H1 (cell line): Measurements from ENCODE around the gene MAIP1. TPM values are rescaled to one million over a fixed set of nuclear protein-coding genes. Genes with fewer than 3 reads are reported as not detected.

ENCODE experiments used
- CTCF ChIA-PET: fragments of 300-600 bp; sonication (Branson Sonifier 250); formaldehyde crosslinking; loops from one replicate; lab custom pipeline; 2021; ENCODE audit not compliant: partially characterized antibody; lab: Charles Lee
- POLR2A ChIA-PET: fragments of 300-600 bp; sonication (Branson Sonifier 250); formaldehyde crosslinking; loops from one replicate; lab custom pipeline; 2021; ENCODE audit warnings: inconsistent platforms; ENCODE audit not compliant: partially characterized antibody; lab: Charles Lee
- DNase-seq, 2 experiments: peaks; one replicate each; pipeline versions ENCODE4 v3.0.0 to v3.0.0-alpha.2; 2010 to 2022; ENCODE audit warnings: low spot score in 2 of 2, low read depth in 1 of 2, mixed read lengths in 1 of 2
- FAIRE-seq: peaks from 2 replicates; lab custom pipeline; 2011; peaks lifted over from hg19 to GRCh38; lab: Jason Lieb, UNC
- H2AFZ ChIP-seq: 2 replicates; pipeline ENCODE4 v1.8.1; 2012; ENCODE audit warnings: low read length, inconsistent platforms
- H2AK5ac ChIP-seq: 2 replicates; pipeline ENCODE4 v1.6.1; 2013; ENCODE audit warnings: low read depth, low read length
- H2BK120ac ChIP-seq: replicated peaks from 2 replicates; pipeline ENCODE3; 2013; ENCODE audit warnings: low read depth, low read length, inconsistent platforms
- H2BK12ac ChIP-seq: 2 replicates; pipeline ENCODE4 v1.6.1; 2013; ENCODE audit warnings: low read depth, low read length
- H2BK15ac ChIP-seq: 2 replicates; pipeline ENCODE4 v1.6.1; 2013; ENCODE audit warnings: low read length
- H2BK20ac ChIP-seq: 2 replicates; pipeline ENCODE4 v1.6.1; 2013; ENCODE audit warnings: low read length
- H2BK5ac ChIP-seq: 2 replicates; pipeline ENCODE4 v1.6.1; 2013; ENCODE audit warnings: low read depth, low read length
- H3K14ac ChIP-seq: 2 replicates; pipeline ENCODE4 v1.6.1; 2013; ENCODE audit warnings: inconsistent platforms; ENCODE audit not compliant: insufficient read length
- H3K18ac ChIP-seq: 2 replicates; pipeline ENCODE4 v1.6.1; 2013; ENCODE audit warnings: low read length; ENCODE audit errors: extremely low read depth
- H3K23ac ChIP-seq: 2 replicates; pipeline ENCODE4 v1.6.1; 2013; ENCODE audit warnings: inconsistent platforms; ENCODE audit not compliant: insufficient read length
- H3K23me2 ChIP-seq: 2 replicates; pipeline ENCODE4 v1.6.1; 2013; ENCODE audit warnings: low read depth, low read length
- H3K27ac ChIP-seq: 2 replicates; pipeline ENCODE4 v1.6.1; 2011; ENCODE audit warnings: low read depth, low read length, inconsistent platforms
- H3K27me3 ChIP-seq, 4 experiments: replicated peaks in 1 of 4; 1 replicate in 1 of 4; 2 replicates in 3 of 4; pipeline versions ENCODE4 v1.6.1 to v1.8.1; 2011 to 2013; ENCODE audit warnings: low read length in 3 of 4, mild to moderate bottlenecking in 3 of 4, inconsistent platforms in 2 of 4, mixed read lengths in 2 of 4, moderate library complexity in 1 of 4; ENCODE audit not compliant: control insufficient read depth in 3 of 4, insufficient read depth in 3 of 4; ENCODE audit errors: extremely low read depth in 1 of 4
- H3K36me3 ChIP-seq, 4 experiments: 2 replicates each; pipeline versions ENCODE4 v1.6.1 to v1.8.1; 2011 to 2013; ENCODE audit warnings: mild to moderate bottlenecking in 4 of 4, low read length in 3 of 4, moderate library complexity in 2 of 4, control low read depth in 1 of 4, inconsistent platforms in 1 of 4; ENCODE audit not compliant: insufficient read depth in 4 of 4, control insufficient read depth in 2 of 4
- H3K4ac ChIP-seq: replicated peaks from 2 replicates; pipeline ENCODE3; 2013; ENCODE audit warnings: low read length, low read depth, mixed read lengths, inconsistent platforms; ENCODE audit not compliant: insufficient read length
- H3K4me1 ChIP-seq, 4 experiments: replicated peaks in 1 of 4; 1 replicate in 1 of 4; 2 replicates in 3 of 4; pipeline versions ENCODE4 v1.6.1 to v1.8.1; 2011 to 2013; ENCODE audit warnings: low read length in 3 of 4, inconsistent platforms in 2 of 4, mixed read lengths in 1 of 4; ENCODE audit not compliant: insufficient read depth in 4 of 4, control insufficient read depth in 3 of 4
- H3K4me2 ChIP-seq, 2 experiments: 2 replicates each; pipeline versions ENCODE4 v1.6.1 to v1.8.1; 2011 to 2013; ENCODE audit warnings: low read depth in 2 of 2, low read length in 2 of 2, control low read depth in 1 of 2, inconsistent platforms in 1 of 2, mild to moderate bottlenecking in 1 of 2; ENCODE audit not compliant: insufficient read depth in 1 of 2
- H3K4me3 ChIP-seq, 4 experiments: fragments of 200-600, 300-600 bp in 1 of 4; sonication (generic), shearing (Covaris generic), sonication (Bioruptor Twin) in 1 of 4; 2 replicates each; pipeline versions ENCODE4 v1.5.1 to v1.8.1; 2011 to 2016; ENCODE audit warnings: low read length in 4 of 4, low read depth in 3 of 4, control low read depth in 2 of 4, inconsistent platforms in 2 of 4, mild to moderate bottlenecking in 2 of 4, mixed read lengths in 1 of 4, moderate library complexity in 1 of 4; ENCODE audit not compliant: insufficient read depth in 2 of 4; ENCODE audit errors: extremely low read depth in 1 of 4
- H3K56ac ChIP-seq: replicated peaks from 2 replicates; pipeline ENCODE3; 2013; ENCODE audit warnings: low read depth, mild to moderate bottlenecking, mixed read lengths, low read length, inconsistent platforms; ENCODE audit not compliant: insufficient read length
- H3K79me1 ChIP-seq: 2 replicates; pipeline ENCODE4 v1.6.1; 2013; ENCODE audit warnings: low read depth, low read length, control low read depth
- H3K79me2 ChIP-seq, 2 experiments: 2 replicates each; pipeline versions ENCODE4 v1.6.1 to v1.8.1; 2012 to 2013; ENCODE audit warnings: low read length in 2 of 2, mild to moderate bottlenecking in 2 of 2, inconsistent platforms in 1 of 2; ENCODE audit not compliant: insufficient read depth in 2 of 2, control insufficient read depth in 1 of 2
- H3K9ac ChIP-seq, 4 experiments: replicated peaks in 1 of 4; 1 replicate in 1 of 4; 2 replicates in 3 of 4; pipeline versions ENCODE4 v1.6.1 to v1.8.1; 2011 to 2013; ENCODE audit warnings: low read depth in 3 of 4, low read length in 3 of 4, control low read depth in 2 of 4, mild to moderate bottlenecking in 2 of 4, moderate library complexity in 2 of 4, inconsistent platforms in 1 of 4; ENCODE audit errors: extremely low read depth in 1 of 4
- H3K9me3 ChIP-seq, 2 experiments: 2 replicates each; pipeline versions ENCODE4 v1.6.1 to v1.8.1; 2012 to 2013; ENCODE audit warnings: mild to moderate bottlenecking in 2 of 2, moderate library complexity in 2 of 2, control low read depth in 1 of 2, inconsistent platforms in 1 of 2, low read depth in 1 of 2, low read length in 1 of 2, mixed read lengths in 1 of 2; ENCODE audit not compliant: insufficient read depth in 2 of 2
- H4K20me1 ChIP-seq, 2 experiments: replicated peaks in 1 of 2; 2 replicates each; pipeline versions ENCODE3 to v1.8.1; 2011 to 2013; ENCODE audit warnings: inconsistent platforms in 2 of 2, low read length in 2 of 2, mild to moderate bottlenecking in 1 of 2; ENCODE audit not compliant: insufficient read depth in 2 of 2, control insufficient read depth in 1 of 2
- H4K5ac ChIP-seq: 2 replicates; pipeline ENCODE4 v1.6.1; 2013; ENCODE audit warnings: low read length, low read depth, mixed read lengths, inconsistent platforms; ENCODE audit not compliant: insufficient read length
- H4K8ac ChIP-seq: 2 replicates; pipeline ENCODE4 v1.8.0; 2013; ENCODE audit warnings: mild to moderate bottlenecking, moderate library complexity, low read length, inconsistent platforms; ENCODE audit not compliant: insufficient read depth; ENCODE audit errors: extremely low read depth
- H4K91ac ChIP-seq: replicated peaks from 2 replicates; pipeline ENCODE3; 2013; ENCODE audit warnings: low read length, mixed read lengths, inconsistent platforms; ENCODE audit not compliant: insufficient read length
- CREB1 ChIP-seq: IDR thresholded peaks from 2 replicates; pipeline ENCODE4 v1.6.1; 2012; ENCODE audit warnings: inconsistent platforms
- CTBP2 ChIP-seq: IDR thresholded peaks from 2 replicates; pipeline ENCODE4 v1.7.0; 2011; ENCODE audit warnings: borderline replicate concordance, mild to moderate bottlenecking, moderate library complexity, mixed read lengths, low read length; ENCODE audit not compliant: insufficient read depth, insufficient read length
- GABPA ChIP-seq: IDR thresholded peaks from 2 replicates; pipeline ENCODE4 v1.6.1; 2011; ENCODE audit warnings: mild to moderate bottlenecking, low read length, moderate library complexity, borderline replicate concordance; ENCODE audit not compliant: insufficient read depth
- GTF2F1 ChIP-seq: IDR thresholded peaks from 2 replicates; pipeline ENCODE4 v1.6.1; 2012; ENCODE audit warnings: low read depth, low read length, improper control_type of control experiment, borderline replicate concordance
- JUN ChIP-seq: IDR thresholded peaks from 2 replicates; pipeline ENCODE4 v1.6.1; 2011; ENCODE audit warnings: low read depth, mild to moderate bottlenecking, improper control_type of control experiment, low read length
- MAFK ChIP-seq: IDR thresholded peaks from 2 replicates; pipeline ENCODE4 v1.6.1; 2012; ENCODE audit warnings: low read depth, mild to moderate bottlenecking, improper control_type of control experiment, low read length
- POLR2A ChIP-seq, 2 experiments: IDR thresholded peaks; 1 replicate in 1 of 2; 2 replicates in 1 of 2; pipeline ENCODE4 v1.6.1; 2011; ENCODE audit warnings: low read depth in 2 of 2, low read length in 2 of 2, mild to moderate bottlenecking in 2 of 2; ENCODE audit errors: control extremely low read depth in 1 of 2
- RAD21 ChIP-seq, 2 experiments: IDR thresholded peaks in 1 of 2; conservative IDR thresholded peaks in 1 of 2; 2 replicates each; pipeline ENCODE4 v1.6.1; 2011; ENCODE audit warnings: low read depth in 2 of 2, low read length in 2 of 2, improper control_type of control experiment in 1 of 2, inconsistent platforms in 1 of 2, mild to moderate bottlenecking in 1 of 2, moderate library complexity in 1 of 2
- SRF ChIP-seq: IDR thresholded peaks from 2 replicates; pipeline ENCODE4 v1.6.1; 2011; ENCODE audit warnings: mild to moderate bottlenecking, low read depth, low read length, moderate library complexity
- TAF7 ChIP-seq: optimal IDR thresholded peaks from 2 replicates; pipeline ENCODE3; 2011; ENCODE audit warnings: low read depth, mild to moderate bottlenecking, inconsistent platforms, low read length, moderate library complexity, borderline replicate concordance
- TBP ChIP-seq: IDR thresholded peaks from 2 replicates; pipeline ENCODE4 v1.6.1; 2011; ENCODE audit warnings: low read depth, low read length, improper control_type of control experiment
- WGBS, 2 experiments: shearing (Covaris generic) in 1 of 2; methylation state at CpG; one replicate each; pipeline versions ENCODE4 v1.1.6 to v1.1.7; 2013 to 2015; ENCODE audit warnings: low lambda C conversion rate in 2 of 2, mixed read lengths in 2 of 2, inconsistent platforms in 1 of 2, low coverage in 1 of 2, missing lambda C conversion rate in 1 of 2; ENCODE audit not compliant: insufficient replicate concordance in 2 of 2, insufficient coverage in 1 of 2, insufficient read length in 1 of 2; ENCODE audit errors: extremely low coverage in 1 of 2, missing lambda C conversion rate in 1 of 2; 5-methylcytosine and 5-hydroxymethylcytosine counted together
- polyA plus RNA-seq, 7 experiments: library from polyadenylated mRNA; depleted of rRNA in 3 of 7; stranded (reverse) in 5 of 7; unstranded in 2 of 7; fragments of >200 nt in 5 of 7; fragments of 200-250 nt in 2 of 7; gene quantifications; 1 replicate in 5 of 7; 2 replicates in 1 of 7; 4 replicates in 1 of 7; pipeline versions ENCODE4 v1.2.1 to v1.2.3, GENCODE V29; 2011 to 2013; ENCODE audit warnings: missing spikeins in 2 of 7, mixed read lengths in 2 of 7
- total RNA-seq: library from RNA; stranded (reverse); fragmentation: NEBNext Ultra II Directional; extraction: Animal tissue kit (Norgen Biotek cat#: 25700); gene quantifications from 2 replicates; pipeline ENCODE4 v1.2.1, GENCODE V29; 2021

Gene MAIP1
- total and polyA plus RNA-seq, 2 of the 8 experiments (the other 6 are each of a cell fraction or from before 2014, with no cell fraction given) = 23.2 to 28.5 TPM

DNA sequence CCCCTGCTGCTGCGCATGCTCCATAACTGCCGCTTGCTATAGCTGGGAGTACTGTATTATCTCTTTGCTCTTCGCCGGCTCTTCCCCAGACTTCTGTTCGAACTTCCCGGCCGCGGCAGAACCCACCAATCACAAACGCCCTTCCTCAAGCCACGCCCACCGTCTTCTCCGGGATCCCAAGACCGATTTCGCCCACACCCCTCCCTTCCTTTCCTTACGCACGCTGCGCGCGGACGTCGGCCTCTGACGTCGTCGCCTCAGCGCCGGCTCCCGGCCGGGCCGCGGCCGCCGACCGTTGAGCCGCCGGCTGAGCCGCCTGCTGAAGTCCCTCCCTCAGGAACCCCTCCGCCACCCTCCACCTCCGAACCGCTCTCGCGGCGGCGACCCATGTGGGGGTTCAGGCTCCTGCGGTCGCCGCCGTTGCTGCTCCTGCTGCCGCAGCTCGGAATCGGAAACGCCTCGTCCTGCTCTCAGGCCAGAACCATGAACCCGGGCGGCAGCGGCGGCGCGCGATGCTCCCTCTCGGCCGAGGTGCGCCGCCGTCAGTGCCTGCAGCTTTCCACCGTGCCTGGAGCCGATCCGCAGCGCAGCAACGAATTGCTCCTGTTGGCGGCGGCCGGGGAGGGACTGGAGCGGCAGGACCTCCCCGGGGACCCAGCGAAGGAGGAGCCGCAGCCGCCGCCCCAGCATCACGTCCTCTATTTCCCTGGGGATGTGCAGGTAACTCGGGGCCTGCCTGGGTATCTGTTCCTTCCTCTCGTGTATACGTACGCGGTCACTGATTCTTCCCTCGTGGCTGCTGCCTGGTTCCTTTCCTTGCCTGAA lies 44.1 kb upstream of the MAIP1 start, which contains the start of gene C2orf69:
Gene C2orf69 (plus strand): TSS at position 242 of the 825 bp plus-strand sequence. CDS start 146 bp downstream, at position 388.
- Histone ChIP-seq H4K91ac (peak within 1 kb of the TSS; percentile 63), H4K20me1 (peaks cover 1% of the 10 kb centered on the region in 2 experiments), H3K4ac (peak within 1 kb of the TSS; percentile 6), H3K9ac (peak within 1 kb of the TSS; percentile 91 to 94 (median 93)), H3K36me3 (peaks cover 0 to 22% (median 8%) of the 10 kb centered on the region in 4 experiments; a peak in 4 of 8 replicates), H3K79me1 (no peaks in the 10 kb centered on the region), H2BK120ac (no peak within 1 kb of the TSS), H3K27me3 (no peaks in the 10 kb centered on the region), H3K27ac (peak within 1 kb of the TSS; percentile 94), H3K18ac (peak within 1 kb of the TSS; percentile 91), H3K23ac (no peak within 1 kb of the TSS), H3K9me3 (peaks cover 4% of the 10 kb centered on the region in 2 experiments), H3K23me2 (no peaks in the 10 kb centered on the region; the same call in none of the 2 replicates), H2BK5ac (peak within 1 kb of the TSS; percentile 91), H2BK12ac (peak within 1 kb of the TSS; percentile 85), H3K56ac (peak within 1 kb of the TSS; percentile 89), H2AFZ (peak within 1 kb of the TSS; percentile 98), H4K8ac (peak within 1 kb of the TSS; percentile 98), H2BK15ac (no peak within 1 kb of the TSS), H3K79me2 (peaks cover 32 to 45% of the 10 kb centered on the region in 2 experiments), H4K5ac (peak within 1 kb of the TSS; percentile 90), H3K4me3 (peak within 1 kb of the TSS; percentile 88 to 97 (median 92)), H3K4me1 (peaks cover 0 to 3% (median 0%) of the 10 kb centered on the region in 4 experiments; a peak in 2 of 7 replicates), H2AK5ac (peak within 1 kb of the TSS; percentile 16; the same call in 1 of the 2 replicates), H3K4me2 (peak within 1 kb of the TSS; percentile 81 to 89), H2BK20ac (no peak within 1 kb of the TSS), H3K14ac (no peak within 1 kb of the TSS)
- FAIRE-seq = peak; percentile 91
- POLR2A ChIA-PET = interaction anchor here (0.6 to 2.7 kb wide), 13 partner anchors 9 to 622 kb away, joined by 3 to 14 read pairs (median 5); no protein-coding TSS in a partner anchor
- WGBS, 2 experiments = 1% methylated on average over 76 of the region's 85 CpGs; no CpG with 5 or more reads in 1 of the 2 experiments
- CTCF ChIA-PET = interaction anchor here (0.7 to 1.6 kb wide), 4 partner anchors 28 to 440 kb away, joined by 3 read pairs; no protein-coding TSS in a partner anchor
- peak; percentile 99 for DNase-seq
- peak; percentile 5 for TF ChIP-seq TAF7
- TF ChIP-seq GTF2F1 = no peak
- TF ChIP-seq RAD21 (IDR thresholded peaks at IDR 0.05 in 1 of 2, conservative IDR thresholded peaks at IDR 0.05 in 1 of 2; ENCODE audit: low read depth in 2 of 2, low read length in 2 of 2) = 0 out of 4 replicates have a peak, but pooled peaks of 1 of the 2 experiments have one; percentile 0
- TF ChIP-seq TBP = peak; percentile 79
- TF ChIP-seq POLR2A (IDR thresholded peaks at IDR 0.05; ENCODE audit: control extremely low read depth in 1 of 2, low read depth in 2 of 2, low read length in 2 of 2) = peak; percentile 81 to 88
- peak; percentile 97 for TF ChIP-seq CREB1
- TF ChIP-seq GABPA = no peak
- TF ChIP-seq JUN = no peak
- TF ChIP-seq SRF = peak; percentile 55
- TF ChIP-seq CTBP2 = no peak
- TF ChIP-seq MAFK = no peak
